HG02852 (cell line): ENCODE data around the gene DDX54.

ENCODE experiments used
- ATAC-seq: cut with Tn5 transposase; IDR thresholded peaks from one replicate; pipeline ENCODE4 v1.9.1; 2021; ENCODE audit warnings: mild to moderate bottlenecking, moderate library complexity; ENCODE audit not compliant: unreplicated experiment

Gene DDX54

GRCh38 chr12:113191227-113191626, 5.9 kb upstream of the DDX54 start:
- no peak for ATAC-seq

GRCh38 chr12:113190761-113191160, 5.5 kb upstream of the DDX54 start:
- ATAC-seq = no peak

GRCh38 chr12:113189361-113189760, 4.1 kb upstream of the DDX54 start:
- no peak for ATAC-seq

- ATAC-seq = no peak
Measured at GRCh38 chr12:113186666-113187325, 1.5 kb upstream of the DDX54 start.

- ATAC-seq = no peak
Measured at GRCh38 chr12:113186033-113186365, 721 bp upstream of the DDX54 start.

DNA sequence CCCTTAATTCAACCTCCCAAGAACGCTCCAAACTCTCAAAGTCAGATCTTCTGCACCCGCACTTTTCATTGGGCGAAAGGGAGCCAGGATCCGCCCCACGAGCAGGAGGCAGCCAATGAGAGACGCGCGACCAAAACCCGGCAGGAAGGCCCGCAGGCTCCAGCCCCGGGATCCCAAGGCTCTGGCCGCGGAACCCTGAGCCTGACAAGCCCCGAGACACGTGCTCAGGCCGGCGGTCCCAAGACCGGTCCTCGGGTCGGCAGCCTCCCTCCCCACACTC, 438 bp downstream of the DDX54 start:
- peak; percentile 81 for ATAC-seq

DNA sequence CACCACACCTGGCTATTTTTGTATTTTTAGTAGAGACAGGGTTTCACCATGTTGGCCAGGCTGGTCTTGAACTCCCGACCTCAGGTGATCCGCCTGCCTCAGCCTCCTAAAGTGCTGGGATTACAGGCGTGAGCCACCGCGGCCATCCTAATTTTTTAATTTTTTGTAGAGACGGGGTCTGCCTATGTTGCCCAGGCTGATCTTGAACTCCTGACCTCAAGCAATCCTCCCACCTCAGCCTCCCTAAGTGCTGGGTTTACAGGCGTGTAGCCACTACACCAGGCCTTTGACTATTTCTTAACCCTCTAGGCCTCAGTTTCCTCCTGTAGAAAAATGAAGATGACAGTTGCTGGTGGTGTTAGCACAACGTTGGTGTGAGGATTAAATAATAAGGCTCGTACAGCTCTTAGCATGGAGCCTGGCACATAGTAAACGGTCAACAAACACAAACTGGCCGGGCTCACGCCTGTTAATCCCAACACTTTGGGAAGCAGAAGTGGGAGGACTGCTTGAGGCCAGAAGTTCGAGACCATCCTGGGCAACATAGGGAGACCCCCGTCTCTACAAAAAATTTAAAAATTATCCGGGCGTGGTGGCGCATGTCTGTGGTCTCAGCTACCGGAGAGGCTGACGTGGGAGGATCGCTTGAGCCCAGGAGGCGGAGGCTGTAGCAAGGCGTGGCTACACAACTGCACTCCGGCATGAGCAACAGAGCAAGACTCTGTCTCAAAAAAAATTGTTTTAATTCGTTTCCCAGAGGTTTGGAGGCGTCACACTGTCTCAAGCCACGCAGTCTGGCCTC, 979 bp downstream of the DDX54 start:
- ATAC-seq = peak; percentile 42

GRCh38 chr12:113183030-113183589, 2.2 kb downstream of the DDX54 start:
- no peak for ATAC-seq

DNA sequence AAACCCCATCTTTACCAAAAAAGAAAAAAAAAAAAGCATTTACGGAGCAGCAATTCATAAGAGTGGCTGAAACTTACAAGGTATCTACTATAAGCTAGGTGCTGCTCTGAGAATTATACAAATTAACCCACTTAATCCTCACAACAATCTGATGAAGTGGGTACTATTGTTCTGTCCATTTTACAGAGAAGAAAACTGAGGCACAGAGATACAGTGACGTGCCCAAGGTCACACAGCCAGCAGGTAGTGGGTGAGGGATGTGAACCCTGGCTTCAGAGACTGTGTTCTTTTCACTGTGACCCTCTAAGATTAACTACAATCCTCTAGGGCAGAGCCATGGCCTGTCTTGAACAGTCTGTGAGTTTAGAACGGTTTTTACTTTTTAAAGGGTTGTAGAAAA, 3.3 kb downstream of the DDX54 start:
- no peak for ATAC-seq

DNA sequence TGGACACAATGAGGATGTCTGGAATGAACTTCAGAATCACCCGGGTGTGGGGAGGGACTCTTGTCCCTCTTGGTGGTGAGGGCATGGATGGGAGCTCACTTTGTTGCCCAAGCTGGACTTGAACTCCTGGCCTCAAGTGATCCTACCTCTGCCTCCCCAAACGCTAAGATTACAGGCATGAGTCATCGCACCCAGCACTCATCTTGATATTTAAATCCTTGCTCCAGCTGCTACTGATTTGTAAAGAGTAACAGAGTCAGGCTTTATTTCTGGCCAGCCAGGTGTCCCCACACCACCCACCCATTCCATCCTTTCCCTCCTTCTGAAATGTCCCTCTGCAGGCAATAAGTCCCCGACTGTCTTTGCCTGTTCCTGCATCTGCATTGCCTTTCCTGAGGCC, 4.9 kb downstream of the DDX54 start:
- ATAC-seq = no peak

GRCh38 chr12:113179023-113179422, 6.3 kb downstream of the DDX54 start:
- ATAC-seq = no peak

DNA sequence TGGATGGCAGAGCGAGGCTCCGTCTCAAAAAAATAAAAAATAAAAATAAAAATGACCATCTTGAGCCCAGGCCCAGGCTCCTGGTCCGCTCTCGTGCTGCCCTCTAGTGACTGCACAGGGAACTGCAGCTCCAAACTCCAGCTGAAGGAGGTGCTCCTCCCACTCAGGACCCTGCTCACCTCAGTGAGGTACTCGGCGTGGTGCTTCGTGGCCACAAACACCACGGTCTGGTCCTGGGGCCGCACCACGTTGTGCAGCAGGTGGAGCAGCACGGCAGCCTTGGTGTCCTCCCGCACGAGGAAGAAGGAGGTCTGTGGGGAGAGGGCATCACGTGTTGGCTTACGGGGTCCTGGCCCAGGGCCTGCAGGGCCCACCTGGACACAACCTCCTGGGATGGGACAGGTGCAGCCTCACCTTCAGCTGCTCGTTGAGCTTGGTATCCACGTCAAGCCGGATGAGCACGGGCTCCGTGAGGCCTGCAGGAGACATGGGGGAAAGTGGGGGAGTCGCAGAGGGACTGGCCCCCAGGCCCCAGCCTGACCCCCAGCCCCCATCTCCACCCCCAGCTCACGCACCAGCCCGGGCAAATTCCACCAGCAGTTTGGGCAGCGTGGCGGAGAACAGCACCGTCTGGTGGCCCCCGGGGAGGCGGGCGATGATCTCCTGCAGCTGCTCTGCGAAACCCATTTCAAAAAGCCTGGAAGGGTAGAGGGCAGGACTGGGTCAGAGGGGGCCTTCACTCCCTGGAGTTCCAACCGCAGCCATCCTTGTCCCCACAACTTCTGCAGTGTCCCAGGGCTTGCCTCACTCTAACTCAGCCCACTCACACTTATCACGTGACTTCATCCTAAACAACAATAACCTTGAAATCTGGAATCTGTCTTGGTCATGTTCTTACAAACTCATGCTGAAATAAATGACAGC, 10.6 kb downstream of the DDX54 start:
- ATAC-seq = no peak

GRCh38 chr12:113173081-113173698, 12.1 kb downstream of the DDX54 start:
- ATAC-seq = no peak

GRCh38 chr12:113172185-113172584, 13.1 kb downstream of the DDX54 start:
- ATAC-seq = no peak

- no peak for ATAC-seq
Measured at GRCh38 chr12:113171543-113171942, 13.7 kb downstream of the DDX54 start.

GRCh38 chr12:113170926-113171325, 14.4 kb downstream of the DDX54 start:
- no peak for ATAC-seq

DNA sequence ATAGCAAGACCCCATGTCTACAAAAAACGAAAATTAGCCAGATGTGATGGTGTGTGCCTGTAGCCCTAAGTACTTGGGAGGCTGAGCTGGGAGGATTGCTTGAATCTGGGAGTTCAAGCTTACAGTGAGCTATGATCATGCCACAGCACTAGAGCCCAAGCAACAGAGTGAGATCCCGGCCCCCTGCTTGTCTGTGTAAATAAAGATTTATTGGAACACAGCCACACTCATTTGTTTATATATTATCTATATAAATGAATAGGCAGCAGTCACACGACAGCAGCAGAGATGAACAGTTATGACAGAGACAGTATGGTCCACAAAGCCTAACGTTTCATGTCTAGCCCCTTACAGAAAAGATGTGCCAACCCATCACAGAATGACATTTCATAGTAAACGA, 14.8 kb downstream of the DDX54 start:
- ATAC-seq = no peak

GRCh38 chr12:113169697-113170096, 15.6 kb downstream of the DDX54 start:
- no peak for ATAC-seq

- ATAC-seq = no peak
Measured at GRCh38 chr12:113167868-113168267, 17.4 kb downstream of the DDX54 start.

GRCh38 chr12:113165521-113166450, 19.5 kb downstream of the DDX54 start:
- ATAC-seq = no peak
